Neural crest cell (in vitro differentiated cells): Measurements from ENCODE around the gene HES4. TPM values are rescaled to one million over a fixed set of nuclear protein-coding genes. Genes with fewer than 3 reads are reported as not detected.
A peak's percentile ranks its signal among the peaks of the same experiment; 100 is the strongest.

ENCODE experiments used
- DNase-seq: peaks from one replicate; pipeline ENCODE4 v3.0.0; 2021; ENCODE audit warnings: low read depth, mixed read lengths, low spot score
- H3K27ac Mint-ChIP-seq: one replicate; pipeline ENCODE4 v1.8.0; 2021; ENCODE audit warnings: mild to moderate bottlenecking, mixed read lengths; ENCODE audit not compliant: unreplicated experiment
- H3K27me3 Mint-ChIP-seq: 2 replicates; pipeline ENCODE4 v1.8.0; 2021; ENCODE audit warnings: low read depth, mild to moderate bottlenecking, mixed read lengths
- H3K36me3 Mint-ChIP-seq: 2 replicates; pipeline ENCODE4 v1.8.0; 2021; ENCODE audit warnings: low read depth, mild to moderate bottlenecking, mixed read lengths
- H3K4me1 Mint-ChIP-seq: 2 replicates; pipeline ENCODE4 v1.8.0; 2021; ENCODE audit warnings: mixed read lengths
- H3K4me3 Mint-ChIP-seq: one replicate; pipeline ENCODE4 v1.8.0; 2021; ENCODE audit warnings: mild to moderate bottlenecking, mixed read lengths
- H3K9me3 Mint-ChIP-seq: 2 replicates; pipeline ENCODE4 v1.8.0; 2021; ENCODE audit warnings: mixed read lengths
- total RNA-seq: library from RNA; stranded (reverse); gene quantifications from 2 replicates; pipeline ENCODE4 v1.2.1, GENCODE V29; 2021
- TF ChIP-seq, protein P1 (sequence below): fragments of 200-600 bp; sonication (generic); conservative IDR thresholded peaks from 2 replicates; pipeline ENCODE4 v1.5.0; 2021; ENCODE audit warnings: antibody characterized with exemption, mild to moderate bottlenecking

Gene HES4
- total RNA-seq, 1 donor from 2014 or later = 35.7 TPM

DNA sequence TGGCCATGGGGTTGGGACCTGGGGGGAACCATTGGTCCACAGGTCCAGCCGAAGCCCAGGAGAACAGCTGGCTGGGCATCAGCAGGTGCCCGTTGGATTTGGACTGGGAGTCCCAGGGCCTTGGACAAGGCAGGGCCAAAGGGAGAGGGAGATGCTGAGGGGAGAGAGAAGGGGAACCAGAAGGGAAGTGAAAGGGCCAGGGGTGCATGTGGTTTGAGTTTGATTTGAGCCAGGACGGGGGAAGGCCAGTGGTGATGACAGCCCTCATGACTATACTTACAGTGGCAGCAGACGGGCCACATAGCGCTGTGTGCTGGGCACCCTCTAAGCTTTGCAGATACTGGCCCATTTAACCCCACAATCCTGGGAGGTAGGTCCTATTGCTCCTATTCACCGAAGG lies 38.8 kb upstream of the HES4 start:
- Mint-ChIP-seq H3K4me1 (peaks cover 11% of the 10 kb centered on the region), H3K36me3 (no peaks in the 10 kb centered on the region), H3K4me3 (peak overlapping the region; percentile 47), H3K9me3 (no peaks in the 10 kb centered on the region), H3K27me3 (peaks cover 24% of the 10 kb centered on the region), H3K27ac (no peak overlapping the region)
- TF ChIP-seq, protein P1, sequence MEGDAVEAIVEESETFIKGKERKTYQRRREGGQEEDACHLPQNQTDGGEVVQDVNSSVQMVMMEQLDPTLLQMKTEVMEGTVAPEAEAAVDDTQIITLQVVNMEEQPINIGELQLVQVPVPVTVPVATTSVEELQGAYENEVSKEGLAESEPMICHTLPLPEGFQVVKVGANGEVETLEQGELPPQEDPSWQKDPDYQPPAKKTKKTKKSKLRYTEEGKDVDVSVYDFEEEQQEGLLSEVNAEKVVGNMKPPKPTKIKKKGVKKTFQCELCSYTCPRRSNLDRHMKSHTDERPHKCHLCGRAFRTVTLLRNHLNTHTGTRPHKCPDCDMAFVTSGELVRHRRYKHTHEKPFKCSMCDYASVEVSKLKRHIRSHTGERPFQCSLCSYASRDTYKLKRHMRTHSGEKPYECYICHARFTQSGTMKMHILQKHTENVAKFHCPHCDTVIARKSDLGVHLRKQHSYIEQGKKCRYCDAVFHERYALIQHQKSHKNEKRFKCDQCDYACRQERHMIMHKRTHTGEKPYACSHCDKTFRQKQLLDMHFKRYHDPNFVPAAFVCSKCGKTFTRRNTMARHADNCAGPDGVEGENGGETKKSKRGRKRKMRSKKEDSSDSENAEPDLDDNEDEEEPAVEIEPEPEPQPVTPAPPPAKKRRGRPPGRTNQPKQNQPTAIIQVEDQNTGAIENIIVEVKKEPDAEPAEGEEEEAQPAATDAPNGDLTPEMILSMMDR = no peak
- no peak for DNase-seq

DNA sequence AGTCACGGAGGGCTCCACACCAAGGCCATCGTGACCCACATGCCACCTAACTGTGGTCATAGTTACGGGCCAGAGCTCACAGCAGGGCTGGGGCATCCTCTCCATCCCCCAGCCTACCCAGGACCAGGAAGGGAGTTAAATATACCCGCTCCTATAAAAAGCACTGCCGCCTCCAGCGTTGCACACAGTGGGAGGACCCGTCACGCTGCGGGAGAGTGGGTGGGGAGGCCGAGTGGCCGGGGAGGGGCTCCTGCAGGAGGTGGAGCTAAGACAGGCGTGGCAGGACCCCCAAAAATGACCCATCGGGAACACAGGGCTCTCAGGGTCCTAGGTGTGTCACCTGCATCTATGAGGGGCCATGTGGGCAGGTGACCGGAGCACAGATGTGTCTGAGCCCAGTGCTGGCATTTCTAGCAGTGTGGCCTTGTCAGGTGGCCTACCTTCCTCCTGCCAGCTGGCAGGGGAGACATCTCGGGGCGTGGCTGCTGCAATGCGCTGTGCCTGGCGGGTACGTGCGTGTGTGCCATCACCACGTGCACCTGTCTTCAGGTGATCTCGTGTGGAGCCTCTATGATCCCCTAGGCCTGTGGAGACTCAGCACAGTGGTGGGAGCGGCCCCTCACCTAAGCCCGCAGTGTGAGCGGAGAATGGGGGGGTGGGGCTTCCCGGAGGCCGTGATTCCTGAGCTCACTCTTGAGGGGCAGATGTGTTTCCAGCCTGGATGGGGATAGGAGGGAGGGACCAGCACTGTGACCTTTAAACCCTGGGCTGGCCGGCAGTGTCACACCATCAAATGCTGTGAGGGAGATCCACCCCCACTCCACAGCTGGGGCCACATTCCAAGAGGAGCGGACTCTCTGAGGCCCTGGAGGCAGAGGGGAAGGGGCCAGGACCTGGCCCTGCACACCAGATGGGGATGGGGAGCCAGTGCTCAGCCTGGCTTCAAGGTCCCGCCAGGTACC lies 37.8 kb upstream of the HES4 start:
- Mint-ChIP-seq H3K27ac (no peak overlapping the region), H3K27me3 (peaks cover 24% of the 10 kb centered on the region), H3K9me3 (no peaks in the 10 kb centered on the region), H3K4me3 (peak overlapping the region; percentile 44), H3K36me3 (no peaks in the 10 kb centered on the region), H3K4me1 (peaks cover 11% of the 10 kb centered on the region)
- TF ChIP-seq, protein P1 = no peak
- DNase-seq = no peak

DNA sequence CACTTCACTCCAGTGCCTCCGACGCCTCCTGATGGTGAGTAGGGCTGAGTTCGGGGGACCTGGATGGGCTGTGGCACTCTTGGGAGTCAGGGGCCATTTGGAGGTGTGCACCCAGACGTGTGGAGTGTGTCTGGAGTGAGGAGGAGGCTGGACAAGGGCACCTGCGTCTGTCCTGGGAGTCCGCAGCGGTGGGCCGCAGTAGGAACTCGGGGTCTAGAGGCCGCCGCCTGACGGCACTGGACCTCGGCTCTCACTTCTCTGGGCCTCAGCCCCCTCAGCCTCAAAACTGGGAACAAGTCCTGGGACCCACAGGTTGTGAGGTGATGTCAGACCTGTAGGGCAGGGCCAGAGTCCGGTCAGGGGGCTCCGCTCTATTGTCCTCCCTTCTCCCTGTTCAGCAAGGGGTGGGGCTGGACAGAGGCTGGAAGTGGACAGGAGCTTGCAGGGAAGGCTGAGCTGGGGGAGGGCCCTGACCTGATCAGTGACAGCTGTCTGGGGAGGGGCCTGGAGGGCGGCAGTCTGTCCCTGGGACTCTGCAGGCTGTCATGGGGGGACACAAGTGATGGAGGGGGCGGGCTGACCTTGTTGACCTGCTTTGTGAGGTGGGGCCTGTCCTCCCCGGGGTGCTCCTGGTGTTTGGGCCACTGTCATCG lies 35.5 kb upstream of the HES4 start:
- no peaks in the 10 kb centered on the region for H3K9me3 Mint-ChIP-seq
- H3K4me3 Mint-ChIP-seq = peak overlapping the region; percentile 70
- H3K4me1 Mint-ChIP-seq = peaks cover 22% of the 10 kb centered on the region
- no peaks in the 10 kb centered on the region for H3K36me3 Mint-ChIP-seq
- peaks cover 24% of the 10 kb centered on the region for H3K27me3 Mint-ChIP-seq
- no peak for DNase-seq
- TF ChIP-seq, protein P1 = no peak
- H3K27ac Mint-ChIP-seq = no peak overlapping the region

DNA sequence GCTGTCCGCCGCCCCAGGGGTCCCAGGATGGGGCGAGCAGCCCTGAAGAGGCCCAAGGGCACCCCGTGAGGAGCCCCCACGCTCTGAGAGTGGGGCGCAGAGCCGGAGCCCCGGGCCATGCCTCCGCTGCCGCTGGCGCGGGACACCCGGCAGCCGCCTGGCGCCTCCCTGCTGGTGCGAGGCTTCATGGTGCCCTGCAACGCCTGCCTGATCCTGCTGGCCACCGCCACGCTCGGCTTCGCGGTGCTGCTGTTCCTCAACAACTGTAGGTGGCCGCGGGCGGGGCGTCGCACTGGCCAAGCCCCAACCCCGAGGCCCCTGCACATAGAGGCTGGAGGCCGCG lies 34.5 kb upstream of the HES4 start:
- H3K4me1 Mint-ChIP-seq = peaks cover 16% of the 10 kb centered on the region
- TF ChIP-seq, protein P1 = no peak
- no peak for DNase-seq
- no peaks in the 10 kb centered on the region for H3K9me3 Mint-ChIP-seq
- H3K36me3 Mint-ChIP-seq = no peaks in the 10 kb centered on the region
- peaks cover 19% of the 10 kb centered on the region for H3K27me3 Mint-ChIP-seq
- no peak overlapping the region for H3K27ac Mint-ChIP-seq
- H3K4me3 Mint-ChIP-seq = peak overlapping the region; percentile 71

DNA sequence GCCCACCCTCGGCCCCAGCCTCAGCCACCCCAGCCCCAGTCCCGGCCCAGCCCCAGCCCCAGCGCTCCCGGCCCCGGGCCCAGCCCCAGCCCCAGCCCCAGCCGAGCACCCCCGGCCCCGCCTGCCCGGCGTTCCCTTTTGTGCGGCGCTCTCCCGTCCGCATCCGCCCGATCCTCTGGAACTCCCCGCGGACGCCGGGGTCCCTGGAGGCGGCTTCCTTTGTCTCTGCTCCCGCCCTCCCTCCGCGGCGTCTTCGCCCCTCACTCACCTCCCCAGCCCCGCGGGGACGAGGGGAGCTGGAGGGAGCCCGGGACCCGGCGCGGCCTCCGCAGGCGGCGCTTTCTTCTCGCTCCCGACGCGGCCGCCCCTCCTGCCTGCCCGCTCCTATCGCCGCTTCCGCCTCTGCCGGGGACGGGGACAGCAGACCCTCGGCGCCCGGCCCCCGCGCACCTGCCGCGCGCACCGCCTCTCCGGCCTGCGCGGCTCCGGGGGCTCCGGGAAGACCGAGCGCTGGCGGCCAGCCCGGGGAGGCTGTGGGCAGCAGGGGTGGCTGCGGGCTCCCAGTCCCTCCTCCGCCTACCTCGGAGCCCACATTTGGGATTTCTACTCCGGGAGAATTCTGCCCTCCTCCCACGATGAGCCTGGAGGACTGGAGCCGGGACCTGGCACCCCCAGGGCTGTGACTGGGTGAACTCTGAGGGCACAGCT lies 34.0 kb upstream of the HES4 start:
- peaks cover 14% of the 10 kb centered on the region for H3K27me3 Mint-ChIP-seq
- DNase-seq = peak; percentile 28

More for the DNA sequence above, 34.0 kb upstream of the HES4 start:
- H3K9me3 Mint-ChIP-seq = no peaks in the 10 kb centered on the region
- H3K27ac Mint-ChIP-seq = no peak overlapping the region
- peaks cover 15% of the 10 kb centered on the region for H3K4me1 Mint-ChIP-seq
- TF ChIP-seq, protein P1 = no peak
- H3K36me3 Mint-ChIP-seq = no peaks in the 10 kb centered on the region
- no peak overlapping the region for H3K4me3 Mint-ChIP-seq
